Central memory CD8-positive, alpha-beta T cell (primary cell): Measurements from ENCODE around the gene FAN1.
"Not testable (repeated sequence)": the region's sequence is repeated elsewhere in the genome, so short reads cannot be mapped to it uniquely, and the experiment has no call there.

Experiments
- ATAC-seq: fragments of 150-1000 bp; cut with Tn5 transposase; replicated peaks from 2 replicates; pipeline ENCODE4 v1.10.0; 2022; ENCODE audit warnings: mild to moderate bottlenecking, moderate FRiP score, moderate number of reproducible peaks; ENCODE audit not compliant: poor library complexity, severe bottlenecking; ENCODE audit errors: extremely low read depth
- DNase-seq, 2 donors: peaks; one replicate each; pipeline ENCODE4 v3.0.0; 2021; ENCODE audit warnings: low spot score in 2 of 2
- H3K27ac Mint-ChIP-seq: one replicate; pipeline ENCODE4 v1.8.0; 2022; ENCODE audit warnings: low read depth, mild to moderate bottlenecking, moderate library complexity, mixed read lengths
- H3K27me3 Mint-ChIP-seq: one replicate; pipeline ENCODE4 v1.8.0; 2022; ENCODE audit warnings: mixed read lengths
- H3K36me3 Mint-ChIP-seq: one replicate; pipeline ENCODE4 v1.8.0; 2022; ENCODE audit warnings: mild to moderate bottlenecking, moderate library complexity, mixed read lengths; ENCODE audit not compliant: insufficient read depth
- H3K4me1 Mint-ChIP-seq: one replicate; pipeline ENCODE4 v1.8.0; 2022; ENCODE audit warnings: mixed read lengths
- H3K4me3 Mint-ChIP-seq: one replicate; pipeline ENCODE4 v1.8.0; 2022; ENCODE audit warnings: mild to moderate bottlenecking, moderate library complexity, mixed read lengths
- H3K9me3 Mint-ChIP-seq: one replicate; pipeline ENCODE4 v1.8.0; 2022; ENCODE audit warnings: mixed read lengths

The FAN1 gene

GRCh38 chr15:30903497-30904187 lies at the start of gene FAN1:
Gene FAN1, plus strand, starts transcription at chr15:30903915. Its CDS starts 749 bp downstream, at chr15:30904664.
- peaks cover 11% of the 10 kb centered on the region for H3K36me3 Mint-ChIP-seq
- H3K27ac Mint-ChIP-seq, result peak within 1 kb of the TSS; percentile 86
- no peaks in the 10 kb centered on the region for H3K9me3 Mint-ChIP-seq
- DNase-seq, result peak; percentile 37 to 52
- peak within 1 kb of the TSS; percentile 97 for H3K4me3 Mint-ChIP-seq
- H3K27me3 Mint-ChIP-seq, result no peaks in the 10 kb centered on the region
- H3K4me1 Mint-ChIP-seq, result peaks cover 27% of the 10 kb centered on the region
- ATAC-seq, result peak; percentile 82

DNA sequence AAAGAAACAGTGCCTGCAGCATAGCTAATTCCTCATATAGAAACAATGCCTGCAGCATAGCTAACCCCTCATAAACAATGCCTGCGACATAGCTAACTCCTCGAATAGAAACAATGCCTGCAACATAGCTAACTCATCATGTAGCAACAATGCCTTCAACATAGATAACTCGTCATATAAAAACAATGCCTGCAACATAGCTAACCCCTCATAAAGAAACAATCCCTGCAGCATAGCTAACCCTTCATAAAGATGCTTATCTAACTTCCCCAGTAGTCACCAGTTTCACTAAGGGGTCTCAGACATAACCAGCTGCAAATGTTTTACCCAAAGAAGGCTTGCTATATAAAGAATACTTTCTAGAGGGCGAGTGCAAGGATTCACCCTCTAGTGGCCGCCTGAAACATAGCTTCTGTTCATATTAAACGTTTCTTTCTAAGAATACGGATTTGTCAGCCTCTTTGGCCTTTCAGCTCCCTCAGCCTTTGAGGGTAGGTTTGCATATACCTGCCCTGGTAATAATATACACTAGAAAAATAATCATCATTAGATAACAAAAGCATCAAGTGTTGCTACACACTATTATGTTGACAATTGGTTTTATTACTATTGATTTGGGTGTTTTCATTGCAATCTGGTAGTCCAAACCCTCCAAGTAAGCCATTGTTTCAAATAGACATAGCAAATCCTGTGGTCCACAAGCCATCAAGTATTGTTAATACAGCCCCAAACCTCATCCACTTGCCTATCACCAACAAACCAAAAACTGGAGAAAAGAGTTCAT lies 44.4 kb upstream of the FAN1 start:
- Mint-ChIP-seq H3K27me3 (no peaks in the 10 kb centered on the region), H3K4me1 (no peaks in the 10 kb centered on the region), H3K36me3 (no peaks in the 10 kb centered on the region), H3K27ac (no peak overlapping the region), H3K9me3 (no peaks in the 10 kb centered on the region), H3K4me3 (no peak overlapping the region)
- ATAC-seq (no peak), DNase-seq (no peak)

DNA sequence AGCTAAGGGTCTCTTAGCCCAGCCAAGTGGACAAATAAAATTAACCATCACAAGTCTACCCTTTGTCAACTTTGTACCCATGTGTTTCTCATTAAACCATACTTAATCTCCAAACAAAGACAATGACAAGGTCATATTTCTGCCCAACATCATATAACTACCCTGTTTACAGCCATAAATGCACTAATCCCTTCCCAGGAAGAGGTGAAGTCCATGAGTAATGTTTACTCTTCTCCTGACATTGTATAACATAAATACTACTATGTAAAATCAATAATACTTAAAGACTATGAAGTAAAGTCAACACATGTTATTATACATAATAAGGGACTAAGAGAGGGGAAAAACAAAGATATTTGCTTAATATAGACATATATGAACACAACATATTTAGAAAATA lies 38.5 kb upstream of the FAN1 start:
- no peak for ATAC-seq
- Mint-ChIP-seq H3K27ac (no peak overlapping the region), H3K4me1 (no peaks in the 10 kb centered on the region), H3K4me3 (no peak overlapping the region), H3K9me3 (no peaks in the 10 kb centered on the region), H3K36me3 (no peaks in the 10 kb centered on the region), H3K27me3 (no peaks in the 10 kb centered on the region)
- DNase-seq, result no peak

- Mint-ChIP-seq H3K36me3 (no peaks in the 10 kb centered on the region), H3K27ac (no peak overlapping the region), H3K27me3 (no peaks in the 10 kb centered on the region), H3K4me1 (no peaks in the 10 kb centered on the region), H3K9me3 (no peaks in the 10 kb centered on the region), H3K4me3 (no peak overlapping the region)
- no peak for ATAC-seq
- no peak for DNase-seq
Observed at GRCh38 chr15:30870681-30871080, 33.0 kb upstream of the FAN1 start.

GRCh38 chr15:30872341-30872748 lies 31.4 kb upstream of the FAN1 start:
- Mint-ChIP-seq H3K9me3 (no peaks in the 10 kb centered on the region), H3K27ac (no peak overlapping the region), H3K36me3 (no peaks in the 10 kb centered on the region), H3K27me3 (no peaks in the 10 kb centered on the region), H3K4me3 (no peak overlapping the region), H3K4me1 (no peaks in the 10 kb centered on the region)
- DNase-seq (no peak), ATAC-seq (no peak)

- no peak for DNase-seq
- no peak overlapping the region for H3K4me3 Mint-ChIP-seq
- H3K4me1 Mint-ChIP-seq, result no peaks in the 10 kb centered on the region
- no peaks in the 10 kb centered on the region for H3K27me3 Mint-ChIP-seq
- H3K9me3 Mint-ChIP-seq, result no peaks in the 10 kb centered on the region
- no peaks in the 10 kb centered on the region for H3K36me3 Mint-ChIP-seq
- ATAC-seq, result no peak
- no peak overlapping the region for H3K27ac Mint-ChIP-seq
Observed at GRCh38 chr15:30877070-30877469, 26.6 kb upstream of the FAN1 start.

- Mint-ChIP-seq H3K27me3 (no peaks in the 10 kb centered on the region), H3K36me3 (no peaks in the 10 kb centered on the region), H3K27ac (no peak overlapping the region), H3K9me3 (no peaks in the 10 kb centered on the region), H3K4me3 (no peak overlapping the region), H3K4me1 (no peaks in the 10 kb centered on the region)
- DNase-seq (no peak), ATAC-seq (no peak)
Observed at GRCh38 chr15:30878515-30878914, 25.2 kb upstream of the FAN1 start.

DNA sequence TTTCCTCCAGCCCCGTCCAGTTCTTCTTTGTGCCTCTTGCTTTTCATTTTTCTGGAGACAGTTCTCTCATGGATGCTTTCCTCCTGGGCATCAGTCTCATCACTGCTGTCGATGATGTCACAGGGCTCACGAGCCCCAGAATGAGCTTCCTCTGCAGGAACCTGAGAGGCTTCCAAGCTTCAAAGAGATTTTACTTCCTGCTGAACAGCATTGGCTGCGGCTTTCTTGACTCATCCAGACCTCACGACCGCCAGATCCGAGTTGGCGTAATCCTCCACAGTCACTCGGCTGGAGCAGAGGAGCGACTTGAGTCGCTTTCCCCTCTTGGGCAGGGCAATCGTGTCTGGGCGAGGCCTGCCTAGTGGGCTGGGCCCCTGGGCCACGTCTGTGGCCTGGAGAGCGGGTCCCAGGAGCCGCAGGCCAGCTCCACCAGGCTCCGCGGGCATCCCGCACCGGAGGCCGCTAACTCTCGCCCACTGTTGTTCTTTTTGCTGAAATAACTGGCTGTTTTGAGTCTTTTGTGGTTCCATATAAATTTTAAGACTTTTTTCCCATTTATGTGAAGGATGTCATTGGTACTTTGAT lies 20.8 kb upstream of the FAN1 start:
- no peak for ATAC-seq
- no peak overlapping the region for H3K27ac Mint-ChIP-seq

GRCh38 chr15:30883666-30884065 lies 20.0 kb upstream of the FAN1 start:
- DNase-seq, H3K9me3 Mint-ChIP-seq, H3K27ac Mint-ChIP-seq, ATAC-seq, H3K27me3 Mint-ChIP-seq, H3K4me1 Mint-ChIP-seq, H3K36me3 Mint-ChIP-seq, H3K4me3 Mint-ChIP-seq: not testable (repeated sequence)

More for the DNA sequence above, 20.8 kb upstream of the FAN1 start:
- Mint-ChIP-seq H3K4me1 (no peaks in the 10 kb centered on the region), H3K36me3 (no peaks in the 10 kb centered on the region), H3K27me3 (no peaks in the 10 kb centered on the region), H3K9me3 (no peaks in the 10 kb centered on the region), H3K4me3 (no peak overlapping the region)
- DNase-seq, result no peak

GRCh38 chr15:30885814-30886213 lies 17.9 kb upstream of the FAN1 start:
- H3K36me3 Mint-ChIP-seq, result no peaks in the 10 kb centered on the region
- ATAC-seq, result no peak

GRCh38 chr15:30889196-30889595 lies 14.5 kb upstream of the FAN1 start:
- no peak for DNase-seq
- Mint-ChIP-seq H3K27ac (no peak overlapping the region), H3K27me3 (no peaks in the 10 kb centered on the region), H3K9me3 (no peaks in the 10 kb centered on the region), H3K4me3 (no peak overlapping the region), H3K36me3 (no peaks in the 10 kb centered on the region), H3K4me1 (no peaks in the 10 kb centered on the region)
- no peak for ATAC-seq

More at GRCh38 chr15:30885814-30886213, 17.9 kb upstream of the FAN1 start:
- Mint-ChIP-seq H3K27ac (no peak overlapping the region), H3K4me1 (no peaks in the 10 kb centered on the region), H3K4me3 (no peak overlapping the region), H3K9me3 (no peaks in the 10 kb centered on the region), H3K27me3 (no peaks in the 10 kb centered on the region)
- no peak for DNase-seq

- no peak for DNase-seq
- Mint-ChIP-seq H3K4me1 (no peaks in the 10 kb centered on the region), H3K27me3 (no peaks in the 10 kb centered on the region), H3K9me3 (no peaks in the 10 kb centered on the region), H3K4me3 (no peak overlapping the region), H3K36me3 (peaks cover 4% of the 10 kb centered on the region), H3K27ac (no peak overlapping the region)
- no peak for ATAC-seq
Observed at GRCh38 chr15:30895461-30896210, 8.1 kb upstream of the FAN1 start.
